GM19468 (cell line): ENCODE measurements around the gene ZNF768.

Source experiments
- ATAC-seq: cut with Tn5 transposase; IDR thresholded peaks from one replicate; pipeline ENCODE4 v1.9.1; 2021; ENCODE audit warnings: mild to moderate bottlenecking, moderate library complexity, moderate number of reproducible peaks; ENCODE audit not compliant: unreplicated experiment; ENCODE audit errors: extremely low read depth

ZNF768 gene

GRCh38 chr16:30526137-30526822 lies at the start of gene ZNF768:
Gene ZNF768, minus strand, starts transcription at chr16:30526566. Its CDS starts 153 bp downstream, at chr16:30526413.
- no peak for ATAC-seq

GRCh38 chr16:30574678-30575077 lies 48.3 kb upstream of the ZNF768 start:
- ATAC-seq: no peak

GRCh38 chr16:30571445-30572322 lies 45.3 kb upstream of the ZNF768 start, which contains the start of gene ZNF688:
Gene ZNF688, minus strand, starts transcription at chr16:30571714. Its CDS starts 85 bp downstream, at chr16:30571629.
- ATAC-seq: peak; percentile 50

DNA sequence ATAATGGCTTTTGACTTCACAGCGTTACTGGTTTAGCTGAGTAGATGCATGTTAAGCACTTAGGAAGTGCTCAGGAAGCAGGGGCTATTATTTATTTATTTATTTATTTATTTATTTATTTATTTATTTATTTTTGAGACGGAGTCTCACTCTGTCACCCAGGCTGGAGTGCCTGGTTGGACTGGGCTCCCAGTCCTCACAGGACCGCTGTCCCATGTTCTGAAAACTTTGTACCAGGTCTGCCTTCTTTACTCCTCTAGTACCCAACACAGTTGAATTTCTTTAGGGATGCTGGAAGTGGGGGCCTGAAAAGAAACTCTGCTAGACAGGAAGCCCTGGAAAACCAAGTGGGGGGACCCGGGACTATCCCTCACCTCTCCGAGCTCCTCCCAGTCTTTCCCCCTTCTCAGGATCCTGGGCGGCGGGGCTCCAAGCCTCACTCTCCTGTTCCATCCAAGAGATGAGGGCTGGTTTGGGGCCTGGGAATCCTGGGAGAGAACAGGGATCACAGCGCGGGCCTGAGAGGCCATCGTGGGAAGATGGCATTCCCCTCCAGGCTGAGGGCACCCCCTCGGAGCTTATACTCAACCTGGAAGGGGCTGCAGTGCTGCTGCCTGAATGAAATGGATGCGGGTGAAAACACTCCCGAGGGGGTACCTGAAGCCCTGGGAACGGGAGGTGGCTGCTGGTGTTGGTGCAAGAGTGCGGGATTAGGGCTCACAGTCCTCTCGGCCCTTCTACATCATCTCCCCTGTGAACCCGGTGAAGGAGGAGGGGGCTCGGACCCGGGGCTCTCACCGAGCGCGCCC lies 44.5 kb upstream of the ZNF768 start:
- ATAC-seq: no peak

DNA sequence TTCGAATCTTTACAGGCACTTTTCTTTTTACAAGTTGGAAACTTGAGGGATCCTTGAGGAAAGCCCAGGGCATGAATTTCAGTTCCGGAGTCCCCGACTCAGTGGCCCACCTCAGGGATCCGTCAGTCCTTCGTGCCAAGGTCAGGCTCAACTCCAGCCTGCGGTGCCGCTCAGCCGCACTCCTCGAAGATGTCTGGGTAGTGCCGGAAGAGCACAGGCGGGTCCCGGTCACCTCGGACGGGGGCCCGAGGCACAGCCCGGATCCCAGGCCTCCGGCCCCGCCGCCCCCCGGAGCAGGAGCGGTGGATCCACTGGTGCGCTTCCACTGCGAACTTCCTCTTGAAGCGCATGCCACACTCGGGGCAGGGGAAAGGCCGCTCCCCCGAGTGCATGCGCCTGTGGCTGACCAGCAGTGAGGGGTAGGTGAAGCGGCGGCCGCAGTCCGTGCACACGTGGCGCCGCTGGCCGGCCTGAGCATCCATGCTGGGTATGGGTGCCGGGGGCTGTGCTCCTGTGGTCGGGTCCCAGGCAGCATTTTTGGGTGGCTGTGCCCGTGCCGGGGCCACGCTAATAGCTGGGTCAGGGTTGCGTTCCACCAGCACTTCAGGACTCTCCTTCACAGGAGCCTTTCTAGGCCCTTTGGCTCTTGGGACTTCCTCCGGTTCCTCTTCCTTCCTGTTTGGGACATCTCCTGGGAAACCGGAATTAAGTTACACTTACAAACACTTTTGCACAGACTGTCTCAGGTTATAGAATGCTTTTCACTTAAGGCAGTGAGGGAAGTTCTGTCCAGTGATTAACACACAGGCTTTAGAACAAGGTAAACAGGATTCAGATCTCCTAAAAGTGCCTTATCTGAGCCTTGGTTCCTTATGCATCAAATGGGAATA lies 43.6 kb upstream of the ZNF768 start:
- ATAC-seq: no peak

DNA sequence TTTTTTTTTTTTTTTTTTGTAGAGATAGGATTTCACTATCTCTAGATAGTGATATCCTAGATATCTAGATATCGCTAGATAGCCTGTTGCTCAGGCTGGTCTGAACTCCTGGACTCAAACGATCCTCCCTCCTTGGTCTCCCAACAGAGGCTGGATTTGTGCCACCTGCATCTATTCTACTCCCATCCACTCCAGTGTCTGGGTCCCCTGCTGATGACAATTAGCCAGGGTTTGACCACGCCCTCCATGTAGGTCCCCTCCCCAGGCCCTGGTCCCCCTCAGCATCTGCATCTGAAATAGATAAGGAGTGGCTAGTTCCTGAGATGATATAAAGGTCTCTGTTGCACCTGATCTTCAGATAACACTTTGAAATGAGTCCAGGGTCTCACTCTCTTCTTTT lies 42.9 kb upstream of the ZNF768 start:
- no peak for ATAC-seq

DNA sequence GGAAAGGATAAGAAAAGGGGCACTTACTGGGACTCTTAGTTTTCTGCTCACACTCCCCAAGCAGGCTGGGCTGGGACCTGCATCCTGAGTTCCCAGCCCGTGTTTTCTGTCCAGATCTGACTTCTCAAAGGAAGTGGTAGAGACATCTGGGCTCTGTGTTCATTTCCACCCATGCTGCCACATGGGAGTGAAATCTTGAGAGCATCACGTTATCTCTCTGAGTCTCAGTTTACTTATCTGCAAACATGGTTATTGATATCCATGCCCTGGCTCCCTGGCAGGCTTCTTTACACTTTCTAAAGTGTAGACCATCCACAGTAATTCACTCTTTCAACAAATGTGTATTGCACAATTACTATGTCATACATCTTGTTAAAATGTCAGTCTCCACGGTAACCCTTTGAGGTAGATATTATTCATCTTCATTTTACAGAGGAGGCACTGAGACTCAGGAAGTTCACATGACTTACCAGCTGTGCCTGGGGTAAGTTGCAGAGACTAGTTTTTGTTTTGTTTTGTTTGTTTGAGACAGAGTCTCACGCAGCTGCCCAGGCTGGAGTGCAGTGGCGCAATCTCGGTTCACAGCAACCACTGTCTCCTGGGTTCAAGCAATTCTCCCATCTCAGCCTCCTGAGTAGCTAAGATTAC lies 41.7 kb upstream of the ZNF768 start:
- peak; percentile 6 for ATAC-seq

GRCh38 chr16:30567160-30567990 lies 41.0 kb upstream of the ZNF768 start:
- no peak for ATAC-seq

DNA sequence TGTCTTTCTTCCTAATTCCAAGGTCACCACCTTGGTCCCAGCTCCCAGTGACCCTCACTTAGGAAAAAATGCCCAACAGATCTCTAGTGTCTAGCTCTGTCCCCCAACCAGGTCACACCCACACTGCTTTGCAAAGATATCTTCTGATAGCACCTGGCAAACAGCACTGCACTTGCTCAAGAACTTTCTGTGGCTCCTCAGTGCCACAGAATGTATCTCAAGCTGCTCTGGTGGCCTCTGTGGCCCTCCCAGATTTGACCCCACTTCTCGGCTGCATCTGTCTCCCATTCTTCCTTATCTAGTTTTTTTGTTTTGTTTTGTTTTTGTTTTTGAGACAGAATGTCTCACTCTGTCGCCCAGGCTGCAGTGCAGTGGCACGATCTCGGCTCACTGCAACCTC lies 40.2 kb upstream of the ZNF768 start:
- ATAC-seq: no peak

DNA sequence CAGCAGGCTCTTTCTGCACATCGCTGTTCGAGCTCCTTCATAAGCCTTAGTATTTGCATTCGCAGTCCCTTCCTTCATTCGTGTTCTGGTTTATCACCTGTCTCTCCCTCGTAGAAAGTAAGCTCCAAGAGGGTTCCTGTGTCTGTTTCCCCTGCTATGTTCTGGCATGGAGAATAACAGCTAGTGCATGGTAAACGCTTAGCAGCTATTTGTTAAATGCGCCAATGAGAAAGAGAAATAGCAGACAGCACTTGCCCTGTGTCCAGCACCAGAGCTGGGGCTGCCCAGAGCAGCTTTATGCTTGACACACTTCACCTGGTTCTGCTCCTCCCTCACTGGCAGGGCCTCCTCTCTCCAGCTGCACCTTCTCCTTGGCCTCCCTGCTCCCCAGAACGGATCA lies 39.6 kb upstream of the ZNF768 start:
- ATAC-seq: no peak

GRCh38 chr16:30565526-30565925 lies 39.2 kb upstream of the ZNF768 start:
- no peak for ATAC-seq

DNA sequence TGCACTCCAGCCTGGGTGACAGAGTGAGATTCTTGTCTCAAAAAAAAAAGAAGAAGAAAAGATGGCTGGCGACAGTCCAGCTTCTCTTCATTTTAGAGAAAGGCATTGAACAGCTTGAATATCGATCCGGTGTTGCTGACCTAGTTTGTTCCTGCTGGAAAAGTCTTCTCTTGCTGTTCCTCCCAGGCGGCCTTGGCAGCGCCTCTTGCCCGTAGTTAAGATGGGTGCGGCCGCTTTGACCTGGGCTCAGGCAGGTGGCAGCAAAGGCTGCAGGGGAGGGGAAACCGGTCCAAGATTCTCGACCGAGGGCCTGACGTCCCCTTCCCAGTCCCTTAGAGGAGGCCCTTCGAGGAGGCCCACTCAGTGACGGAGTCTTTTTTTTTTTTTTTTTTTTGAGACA lies 35.7 kb upstream of the ZNF768 start:
- no peak for ATAC-seq

DNA sequence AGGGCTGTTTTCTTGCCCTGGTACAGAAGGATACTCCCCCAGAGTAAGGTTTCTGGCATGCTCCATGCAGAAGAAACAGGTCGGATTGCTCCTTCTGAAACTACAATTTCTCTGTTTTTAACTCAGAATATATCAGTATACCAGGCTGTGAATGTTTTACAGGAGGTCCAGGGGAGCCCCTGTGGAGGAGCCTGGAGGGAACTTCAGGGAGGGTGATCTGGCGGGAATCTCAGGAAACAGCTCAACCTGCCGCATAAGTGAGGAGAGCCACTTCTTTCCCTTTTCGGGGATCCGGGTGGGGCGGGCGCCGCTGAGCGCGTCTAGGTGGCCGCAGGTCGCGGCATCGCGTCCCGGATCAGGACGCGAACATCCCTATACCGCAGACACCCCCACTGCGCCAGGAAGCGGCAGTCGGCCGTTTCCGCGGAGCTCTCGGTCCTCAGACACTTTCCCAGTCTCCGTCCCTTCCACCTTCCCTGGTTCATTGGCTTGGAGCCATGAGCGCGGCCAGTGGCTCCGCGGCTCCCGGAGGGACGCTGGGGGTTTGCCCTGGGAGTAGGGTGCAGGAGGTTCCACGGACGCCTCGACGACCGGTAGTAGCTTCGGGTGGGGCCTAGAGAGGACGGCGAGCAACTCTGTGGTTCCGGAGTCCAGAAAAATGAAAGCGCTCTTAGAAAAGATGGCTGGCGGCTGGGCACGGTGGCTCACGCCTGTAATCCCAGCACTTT lies 34.9 kb upstream of the ZNF768 start:
- ATAC-seq: no peak

DNA sequence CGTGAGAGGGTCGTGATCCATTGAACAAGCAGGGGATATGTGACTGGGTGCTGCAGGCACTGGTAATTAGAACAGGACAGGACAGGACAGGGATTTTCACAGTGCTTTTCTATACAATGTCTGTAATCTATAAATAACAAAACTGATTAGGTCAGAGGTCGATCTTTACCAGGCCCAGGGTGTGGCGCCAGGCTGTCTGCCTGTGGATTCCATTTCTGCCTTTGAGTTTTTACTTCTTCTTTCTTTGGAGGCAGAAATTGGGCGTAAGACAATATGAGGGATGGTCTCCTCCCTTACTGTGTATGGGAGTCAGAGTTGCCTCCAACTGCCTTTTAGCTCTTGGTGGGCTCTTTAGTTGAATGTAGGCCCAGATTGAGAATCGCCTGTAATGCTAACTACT lies 33.3 kb upstream of the ZNF768 start:
- ATAC-seq: no peak

DNA sequence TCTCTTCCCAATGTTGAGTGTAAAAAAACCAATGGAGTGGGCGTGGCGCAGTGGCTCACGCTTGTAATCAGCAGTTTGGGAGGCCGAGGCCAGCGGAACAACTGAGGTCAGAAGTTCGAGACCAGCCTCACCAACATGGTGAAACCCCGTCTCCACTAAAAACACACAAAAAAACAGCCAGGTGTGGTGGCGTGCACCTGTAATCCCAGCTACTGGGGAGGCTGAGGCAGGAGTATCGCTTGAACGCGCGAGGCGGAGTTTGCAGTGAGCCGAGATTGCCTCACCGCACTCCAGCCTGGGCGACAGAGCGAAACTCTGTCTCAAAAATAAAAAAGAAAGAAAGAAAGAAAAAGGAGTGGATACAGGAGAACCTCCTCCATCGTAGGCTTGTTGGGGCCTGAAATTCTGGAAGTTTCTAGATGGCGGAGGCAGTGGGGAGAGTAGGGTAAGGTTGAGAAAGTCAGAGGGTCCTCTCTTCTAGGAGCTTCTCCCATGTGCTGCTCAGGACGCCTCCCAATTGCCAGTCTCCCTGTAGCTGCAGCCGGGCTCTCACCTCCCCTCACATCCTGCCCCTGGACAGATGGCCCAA lies 32.5 kb upstream of the ZNF768 start:
- no peak for ATAC-seq

DNA sequence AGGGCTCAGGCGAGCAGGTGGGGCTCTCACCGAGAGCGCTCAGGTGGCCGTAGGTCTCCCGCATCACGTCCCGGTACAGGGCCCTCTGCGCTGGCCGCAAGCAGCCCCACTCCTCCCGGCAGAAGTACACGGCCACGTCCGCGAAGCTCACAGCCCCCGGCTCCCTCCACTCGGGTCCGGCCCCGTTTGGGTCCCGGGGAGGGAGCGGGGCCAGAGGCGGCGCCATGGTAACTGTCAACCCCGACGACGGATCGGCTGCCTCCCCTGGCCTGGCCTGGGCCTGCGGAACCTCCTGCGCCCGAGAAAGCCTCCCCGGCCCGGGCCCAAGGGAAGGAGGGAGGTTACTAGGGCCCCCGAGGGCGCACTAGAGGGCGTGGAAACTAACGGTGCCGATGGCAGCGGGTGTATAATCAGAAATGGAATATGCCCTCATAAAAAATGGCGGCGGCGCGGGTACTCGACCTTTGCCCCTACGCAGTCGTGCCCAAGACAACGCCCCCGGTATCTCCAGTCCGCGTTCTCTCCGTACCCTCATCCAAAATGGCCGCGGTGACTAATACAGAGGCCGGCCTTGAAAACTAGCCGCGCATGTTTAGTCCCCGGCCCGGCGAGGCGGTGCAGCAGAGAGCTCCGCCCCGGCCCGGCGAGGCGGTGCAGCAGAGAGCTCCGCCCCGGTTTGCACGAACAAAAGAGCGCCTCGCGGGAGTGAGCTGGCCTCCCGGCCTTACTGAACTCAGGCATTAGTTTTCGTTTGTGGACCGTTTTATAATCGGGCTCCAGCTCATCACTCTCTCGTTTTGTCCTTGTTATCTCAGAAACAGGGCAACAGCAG lies 31.8 kb upstream of the ZNF768 start, which contains the start of gene ZNF764:
TSS of gene ZNF764 (minus strand) at position 418 of the 832 bp plus-strand sequence. CDS start at position 226, 192 bp downstream.
- ATAC-seq: peak; percentile 87

DNA sequence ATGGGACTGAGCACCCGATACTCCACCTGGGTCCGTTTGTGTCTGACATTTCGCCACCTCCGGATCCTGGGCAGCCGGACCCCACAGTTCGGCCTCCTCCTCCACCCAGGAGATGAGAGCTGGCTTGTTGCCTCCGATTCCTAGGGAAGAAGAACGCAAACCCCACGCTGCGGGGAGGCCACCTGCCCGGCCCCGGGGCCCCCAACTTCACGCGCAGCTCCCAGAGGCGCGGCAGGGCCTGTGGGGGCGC lies 31.3 kb upstream of the ZNF768 start:
- no peak for ATAC-seq
